Psoas muscle (tissue), 8 donors: ENCODE measurements around the gene HNF1A. TPM values are rescaled to one million over a fixed set of nuclear protein-coding genes. Genes with fewer than 3 reads are reported as not detected.
A peak's percentile ranks its signal among the peaks of the same experiment; 100 is the strongest.

Experiments
- ATAC-seq, 4 donors: fragments of 200-7000 bp; cut with Tn5 transposase; one replicate each; pipeline ENCODE4 v1.9.1; 2020; ENCODE audit warnings: moderate library complexity in 3 of 4, mild to moderate bottlenecking in 2 of 4
- DNase-seq, 2 donors: peaks; one replicate each; pipeline ENCODE4 v3.0.0-alpha.2; 2020
- H3K27ac ChIP-seq: fragments of 200-600 bp; one replicate; pipeline ENCODE4 v1.8.0; 2022
- H3K27me3 ChIP-seq, 3 donors: fragments of 200-600 bp in 1 of 3; one replicate each; pipeline versions ENCODE4 v1.6.1 to v1.8.0; 2013 to 2022; ENCODE audit warnings: low read length in 2 of 3, mild to moderate bottlenecking in 2 of 3, moderate library complexity in 1 of 3; ENCODE audit not compliant: insufficient read depth in 3 of 3
- H3K36me3 ChIP-seq, 2 donors: fragments of 200-600 bp in 1 of 2; one replicate each; pipeline versions ENCODE4 v1.6.1 to v1.8.0; 2013 to 2022; ENCODE audit warnings: low read depth in 1 of 2, mild to moderate bottlenecking in 1 of 2, moderate library complexity in 1 of 2; ENCODE audit not compliant: insufficient read depth in 1 of 2
- H3K4me1 ChIP-seq: fragments of 200-600 bp; one replicate; pipeline ENCODE4 v1.8.0; 2022
- H3K4me3 ChIP-seq: fragments of 200-600 bp; one replicate; pipeline ENCODE4 v1.8.0; 2022; ENCODE audit warnings: mild to moderate bottlenecking
- H3K9me3 ChIP-seq: fragments of 200-600 bp; one replicate; pipeline ENCODE4 v1.8.0; 2022
- WGBS, 3 donors: extraction: QIAGEN DNeasy Blood & Tissue Kit; methylation state at CpG; one replicate each; pipeline versions ENCODE4 v1.1.6 to v1.1.7; 2013; 5-methylcytosine and 5-hydroxymethylcytosine counted together
- intact Hi-C, 2 donors: fragments of 100-400 bp; cut with DNase I; formaldehyde crosslinking; loops; one replicate each; pipeline versions ENCODE4 v1.11.0 to v1.14.2; 2022
- polyA plus RNA-seq, 3 donors: library from polyadenylated mRNA; stranded (reverse); fragments of 200-250 nt; gene quantifications; one replicate each; pipeline ENCODE4 v1.2.3, GENCODE V29; 2013
- total RNA-seq, 4 donors: library from RNA; stranded (reverse); fragmentation: NEBNext Ultra II Directional in 2 of 4; extraction: Animal tissue kit (Norgen Biotek cat#: 25700) in 2 of 4; gene quantifications; one replicate each; pipeline versions ENCODE4 v1.2.1 to v1.2.4, GENCODE V29; 2021 to 2023
- TF ChIP-seq, protein P1 (sequence below): fragments of 200-600 bp; IDR thresholded peaks from one replicate; pipeline ENCODE4 v1.8.0; 2022; ENCODE audit warnings: antibody characterized with exemption
- donor health status: healthy with polysubstance abuse.
- donor health status: DM: no; HTN: no; CAD: no; lungs with moderate emphysema.
- donor health status: Bipolar disorder and iron deficiency.
- donor health status: healthy.
- donor health status: DM: yes; HTN: yes; CAD: no.
- donor health status: DM: no; HTN: no; CAD: no.
- donor health status: DM: no; HTN: no; CAD: no.
- donor health status: DM: yes; HTN: yes; CAD: no.

The HNF1A gene
- total and polyA plus RNA-seq, 7 donors = 0.07 to 0.18 TPM; not detected in 5

DNA sequence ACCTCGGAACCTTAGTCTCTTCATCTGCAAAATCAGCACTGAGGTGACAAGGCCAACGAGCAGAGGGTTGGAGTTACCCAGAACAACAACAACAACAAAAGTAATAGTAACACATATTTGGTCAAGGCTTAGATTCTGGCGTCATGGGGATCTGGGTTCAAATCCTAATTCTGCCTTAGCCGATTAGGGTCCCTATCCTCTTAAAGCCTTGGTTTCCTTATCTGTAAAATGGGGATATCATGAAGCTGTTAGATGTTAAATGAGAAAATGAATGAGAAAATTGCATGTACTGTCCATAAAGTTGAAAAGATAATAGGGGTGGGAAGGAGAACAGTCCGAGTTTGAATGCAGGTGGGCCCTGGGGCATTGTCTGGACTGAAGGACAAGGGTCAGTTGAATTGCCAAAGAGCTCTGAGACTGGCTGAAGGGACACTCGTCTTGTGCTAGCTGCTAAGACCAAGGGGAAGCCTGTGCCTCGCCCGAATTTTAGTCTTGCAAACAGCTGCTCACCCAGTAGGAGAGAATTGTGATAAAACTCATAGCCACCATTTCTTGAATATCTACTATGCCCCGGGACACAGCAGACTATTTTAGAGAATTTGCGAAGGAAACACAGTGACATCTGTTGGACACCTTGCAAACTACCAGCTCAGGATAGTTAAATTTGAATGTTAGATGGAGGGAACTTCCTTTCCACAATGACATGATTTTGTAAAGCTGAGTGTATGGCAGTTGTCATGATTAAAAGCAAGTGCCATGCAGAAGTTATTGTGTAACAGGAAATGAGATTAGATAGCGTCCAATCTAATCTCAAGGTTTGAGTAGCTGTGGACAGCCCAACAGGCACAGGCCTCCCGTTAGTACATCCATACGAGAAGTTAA lies 6.8 kb upstream of the HNF1A start:
- Histone ChIP-seq H3K27me3 (no peaks in the 10 kb centered on the region), H3K4me3 (no peak overlapping the region), H3K9me3 (no peaks in the 10 kb centered on the region), H3K36me3 (no peaks in the 10 kb centered on the region), H3K27ac (no peak overlapping the region), H3K4me1 (no peaks in the 10 kb centered on the region)
- WGBS, 3 donors = 40 to 43% (median 41%) methylated on average over 13 of the region's 13 CpGs
- no peak for DNase-seq
- ATAC-seq = peak; percentile 66 to 91 (median 80)
- intact Hi-C loops = loop anchor here (2.0 to 5.0 kb wide), 7 partner anchors 114 to 384 kb away; partner anchors contain the start of genes ACADS (in 2 of the 2) and UNC119B (in 2 of the 2)
- TF ChIP-seq, protein P1, sequence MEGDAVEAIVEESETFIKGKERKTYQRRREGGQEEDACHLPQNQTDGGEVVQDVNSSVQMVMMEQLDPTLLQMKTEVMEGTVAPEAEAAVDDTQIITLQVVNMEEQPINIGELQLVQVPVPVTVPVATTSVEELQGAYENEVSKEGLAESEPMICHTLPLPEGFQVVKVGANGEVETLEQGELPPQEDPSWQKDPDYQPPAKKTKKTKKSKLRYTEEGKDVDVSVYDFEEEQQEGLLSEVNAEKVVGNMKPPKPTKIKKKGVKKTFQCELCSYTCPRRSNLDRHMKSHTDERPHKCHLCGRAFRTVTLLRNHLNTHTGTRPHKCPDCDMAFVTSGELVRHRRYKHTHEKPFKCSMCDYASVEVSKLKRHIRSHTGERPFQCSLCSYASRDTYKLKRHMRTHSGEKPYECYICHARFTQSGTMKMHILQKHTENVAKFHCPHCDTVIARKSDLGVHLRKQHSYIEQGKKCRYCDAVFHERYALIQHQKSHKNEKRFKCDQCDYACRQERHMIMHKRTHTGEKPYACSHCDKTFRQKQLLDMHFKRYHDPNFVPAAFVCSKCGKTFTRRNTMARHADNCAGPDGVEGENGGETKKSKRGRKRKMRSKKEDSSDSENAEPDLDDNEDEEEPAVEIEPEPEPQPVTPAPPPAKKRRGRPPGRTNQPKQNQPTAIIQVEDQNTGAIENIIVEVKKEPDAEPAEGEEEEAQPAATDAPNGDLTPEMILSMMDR = peak; percentile 76

DNA sequence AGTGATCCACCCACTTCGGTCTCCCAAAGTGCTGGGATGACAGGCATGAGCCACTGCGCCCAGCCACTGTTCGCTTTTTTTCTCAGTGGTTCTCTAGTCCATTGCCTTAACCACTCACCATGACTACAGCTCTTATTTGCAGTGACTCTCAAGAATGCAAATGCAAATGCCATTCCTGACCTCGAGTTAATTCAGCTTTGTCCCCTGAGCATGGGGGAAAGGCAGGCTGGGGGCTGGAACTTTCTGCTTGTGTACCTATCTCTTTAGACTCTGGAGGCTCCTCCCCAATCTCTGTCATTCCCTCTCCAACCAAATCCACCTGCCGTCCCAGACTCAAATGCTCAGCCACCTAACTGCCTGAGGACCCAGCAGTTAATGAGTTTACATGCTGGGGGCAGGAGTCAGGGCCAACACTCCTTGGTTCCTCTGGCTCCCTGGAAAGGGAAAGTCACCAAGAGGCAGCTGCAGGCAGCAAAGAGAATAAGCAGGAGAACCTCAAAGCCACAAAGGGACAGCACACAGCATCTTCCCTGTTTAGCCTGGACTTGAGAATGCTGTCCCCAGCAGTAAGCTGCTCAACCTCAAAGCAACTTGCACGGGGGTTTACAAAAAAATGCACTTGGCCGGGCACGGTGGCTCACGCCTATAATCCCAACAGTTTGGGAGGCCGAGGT lies 5.3 kb upstream of the HNF1A start:
- no peak overlapping the region for H3K4me3 ChIP-seq
- WGBS, 3 donors = 48 to 50% (median 49%) methylated on average over 10 of the region's 10 CpGs
- TF ChIP-seq, protein P1 = no peak
- no peaks in the 10 kb centered on the region for H3K4me1 ChIP-seq
- intact Hi-C loops = loop anchor here (5.0 kb wide), 4 partner anchors 116 to 386 kb away; partner anchors contain the start of genes ACADS (in 2 of the 2) and UNC119B (in 2 of the 2)
- no peaks in the 10 kb centered on the region for H3K36me3 ChIP-seq
- no peak for ATAC-seq
- no peaks in the 10 kb centered on the region for H3K9me3 ChIP-seq
- no peak for DNase-seq
- no peak overlapping the region for H3K27ac ChIP-seq
- H3K27me3 ChIP-seq = no peaks in the 10 kb centered on the region

DNA sequence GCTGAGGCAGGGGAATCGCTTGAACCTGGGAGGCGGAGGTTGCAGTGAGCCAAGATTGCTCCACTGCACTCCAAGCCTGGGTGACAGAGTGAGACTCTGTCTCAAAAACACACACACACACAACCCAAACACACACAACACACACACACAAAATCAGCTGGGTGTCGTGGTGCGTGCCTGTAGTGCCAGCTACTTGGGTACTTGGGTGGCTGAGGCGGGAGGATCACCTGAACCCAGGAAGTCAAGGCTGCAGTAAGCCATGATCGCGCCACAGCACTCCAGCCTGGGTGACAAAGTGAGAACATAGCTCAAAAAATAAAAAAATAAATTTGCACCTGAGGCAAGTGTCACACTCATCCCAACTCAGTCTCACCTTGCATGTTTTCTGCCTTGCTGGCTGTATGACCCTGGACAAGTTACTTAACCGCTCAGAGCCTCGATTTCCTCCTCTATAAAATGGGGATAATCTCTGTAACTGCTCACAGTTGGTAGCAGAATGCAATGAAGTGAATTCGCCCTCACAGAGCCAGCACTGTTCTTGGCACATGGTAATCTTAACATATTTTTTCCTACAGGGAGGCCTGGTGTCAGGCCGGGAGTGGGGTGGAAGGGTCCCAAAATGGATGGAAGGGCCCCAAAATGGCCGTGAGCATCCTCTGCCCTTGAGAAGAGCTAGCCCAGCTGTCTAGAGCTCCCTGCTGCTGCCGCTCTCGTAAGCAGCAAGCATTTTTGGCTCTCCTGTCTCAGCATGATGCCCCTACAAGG lies 630 bp upstream of the HNF1A start:
- H3K27me3 ChIP-seq = peaks cover 0 to 3% (median 0%) of the 10 kb centered on the region in 3 donors
- no peak for ATAC-seq
- 85 to 88% (median 86%) methylated on average over 14 of the region's 14 CpGs for WGBS, 3 donors
- no peaks in the 10 kb centered on the region for H3K4me1 ChIP-seq
- H3K4me3 ChIP-seq = no peak overlapping the region
- no peaks in the 10 kb centered on the region for H3K9me3 ChIP-seq
- no peak overlapping the region for H3K27ac ChIP-seq
- TF ChIP-seq, protein P1 = no peak
- no peaks in the 10 kb centered on the region for H3K36me3 ChIP-seq
- intact Hi-C loops = no loop called here
- DNase-seq = no peak

GRCh38 chr12:120979220-120979861 lies 998 bp downstream of the HNF1A start:
- no peak for ATAC-seq
- no peak for DNase-seq
- no peak overlapping the region for H3K27ac ChIP-seq
- WGBS, 3 donors = 85 to 94% (median 86%) methylated on average over 10 of the region's 10 CpGs
- no peaks in the 10 kb centered on the region for H3K9me3 ChIP-seq
- TF ChIP-seq, protein P1 = no peak
- H3K4me3 ChIP-seq = no peak overlapping the region
- H3K27me3 ChIP-seq = peaks cover 0 to 3% (median 0%) of the 10 kb centered on the region in 3 donors
- no peaks in the 10 kb centered on the region for H3K4me1 ChIP-seq
- intact Hi-C loops = no loop called here
- H3K36me3 ChIP-seq = no peaks in the 10 kb centered on the region
